ENCODE results near the gene TPRG1L.
A peak's percentile ranks its signal among the peaks of the same experiment; 100 is the strongest.

Gene TPRG1L

DNA sequence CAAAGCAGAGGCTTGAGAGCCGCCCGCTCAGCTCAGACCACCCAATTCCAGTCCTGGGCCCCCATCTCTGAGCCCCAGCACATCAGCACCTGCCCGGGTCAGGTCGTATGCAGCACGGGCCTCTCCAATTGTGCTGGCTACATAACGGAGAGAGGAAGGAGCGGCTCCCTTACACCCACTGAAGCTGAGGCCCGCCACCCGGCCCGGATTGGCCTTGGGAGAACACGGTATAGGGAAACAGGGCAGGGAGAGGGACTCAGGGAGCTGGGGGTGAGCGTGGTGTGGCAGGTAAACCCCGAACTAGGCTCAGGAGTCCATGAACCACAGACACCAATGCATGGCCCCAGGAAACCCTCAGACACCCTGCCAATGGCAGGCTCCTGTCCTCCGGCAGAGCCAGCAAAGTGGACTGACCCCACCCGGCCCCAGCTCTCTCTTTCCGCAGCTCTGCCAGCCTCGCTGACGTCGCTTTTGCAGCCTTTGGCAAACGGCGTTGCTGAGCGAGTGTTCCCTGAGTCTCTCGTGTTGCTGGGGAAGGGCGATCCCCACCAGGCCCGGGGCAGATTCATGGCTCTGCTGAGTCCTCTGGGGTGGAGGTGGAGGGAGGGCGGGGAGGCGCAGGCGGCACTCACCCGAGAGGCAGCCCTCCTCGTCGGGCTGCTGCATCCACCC lies 30.0 kb upstream of the TPRG1L start:
- no peak for DNase-seq

DNA sequence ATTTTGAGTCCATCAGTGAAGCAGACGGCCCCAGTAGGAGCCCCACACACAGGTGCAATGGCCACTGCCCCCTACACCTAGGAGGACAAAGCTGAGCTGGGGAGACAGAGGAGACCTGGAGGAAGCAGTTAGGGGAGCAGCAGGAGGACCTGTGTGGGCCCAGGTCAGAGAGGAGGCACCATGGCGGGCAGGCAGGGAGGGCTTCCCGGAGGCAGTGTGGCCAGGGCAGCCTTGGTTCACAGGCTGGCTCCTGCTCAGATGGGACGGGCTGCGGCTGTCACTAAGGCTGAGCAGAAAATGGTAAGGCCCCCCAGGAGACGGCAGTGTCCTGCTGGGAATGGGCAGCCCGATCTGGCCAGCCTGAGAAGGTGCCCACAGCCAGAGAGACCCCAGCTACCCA lies 28.9 kb upstream of the TPRG1L start:
- DNase-seq, result no peak

DNA sequence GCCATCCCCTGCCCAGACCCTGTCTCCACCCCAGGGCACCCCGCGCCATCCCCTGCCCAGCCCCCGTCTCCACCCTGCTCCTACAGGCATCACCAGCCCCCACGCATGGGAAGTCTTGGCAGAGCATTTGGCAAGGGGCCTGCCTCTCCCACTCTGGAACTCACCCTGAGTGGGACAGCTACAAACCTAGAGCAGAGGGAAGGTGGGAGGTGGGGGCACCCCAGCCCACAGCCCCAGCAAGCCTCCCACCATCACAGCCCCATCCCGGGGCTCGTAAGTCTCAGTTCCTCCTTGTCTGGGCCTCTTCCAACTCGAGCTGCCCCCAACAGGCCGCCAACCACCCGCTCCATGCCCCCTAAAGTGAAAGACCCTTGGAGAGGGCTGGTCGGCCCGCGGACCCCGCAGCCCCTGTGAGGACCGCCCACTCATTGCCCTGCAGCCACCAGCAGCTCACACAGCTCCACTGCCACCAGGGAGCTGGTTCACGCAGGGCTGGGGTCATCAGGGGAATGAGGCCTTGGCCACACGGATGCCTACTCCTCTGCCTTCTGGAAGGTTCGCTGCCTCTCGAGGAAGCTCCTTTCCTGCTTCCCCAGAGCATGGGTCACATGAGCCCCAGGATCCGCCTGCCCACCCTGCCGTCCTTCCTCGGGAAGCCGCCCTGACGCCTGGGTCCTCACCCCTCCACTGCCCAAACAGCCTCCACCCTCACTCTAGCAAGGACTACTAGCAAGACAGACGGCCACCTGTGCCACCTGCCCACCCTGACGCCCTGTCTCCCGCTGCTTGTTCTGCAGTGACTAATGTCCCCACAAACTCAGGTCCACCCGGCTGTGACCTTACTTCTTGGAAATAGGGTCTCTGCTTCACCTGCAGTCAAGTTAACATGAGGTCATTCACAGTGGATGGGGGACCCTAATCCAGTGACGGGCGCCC lies 27.9 kb upstream of the TPRG1L start:
- no peak for DNase-seq

DNA sequence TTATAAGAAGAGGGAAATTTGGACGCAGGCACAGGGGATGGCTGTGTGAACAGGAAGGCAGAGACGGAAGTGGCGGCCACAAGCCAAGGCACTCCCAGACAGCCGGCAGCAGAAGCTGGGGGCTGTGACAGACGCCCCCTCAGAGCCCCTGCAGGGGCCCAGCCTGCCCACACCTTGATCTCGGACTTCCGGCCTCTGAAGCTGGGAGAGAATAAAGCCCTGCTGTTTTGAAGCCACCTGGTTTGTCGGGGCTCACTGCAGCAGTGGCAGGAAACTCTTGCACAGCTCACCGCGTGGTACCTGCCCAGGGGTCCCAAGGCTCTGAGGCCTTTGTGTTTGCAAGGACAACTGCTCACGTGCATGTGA lies 27.2 kb upstream of the TPRG1L start:
- DNase-seq, result peak in 1 of 2 experiments; percentile 8

DNA sequence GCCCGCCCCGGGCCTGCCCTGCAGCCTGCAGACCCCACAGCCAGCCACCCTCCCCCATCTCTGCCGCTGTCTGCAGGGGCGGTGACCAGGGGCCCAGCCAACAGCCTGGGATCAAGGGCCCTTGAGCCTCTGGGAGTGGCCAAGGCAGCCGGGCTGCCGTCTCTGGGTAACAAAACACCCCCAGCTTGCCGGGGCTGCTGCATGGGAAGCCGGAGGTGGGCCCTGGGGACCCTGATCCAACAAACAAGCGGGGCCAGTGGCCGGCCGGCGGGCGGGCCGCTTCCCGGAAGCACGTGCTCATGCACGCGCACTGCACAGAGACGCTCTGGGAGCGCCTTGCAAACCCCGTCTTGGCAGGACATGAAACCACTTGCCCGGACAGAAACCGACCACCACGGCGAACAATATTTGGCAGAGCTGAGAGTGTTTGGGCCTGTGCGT lies 26.7 kb upstream of the TPRG1L start:
- no peak for DNase-seq

DNA sequence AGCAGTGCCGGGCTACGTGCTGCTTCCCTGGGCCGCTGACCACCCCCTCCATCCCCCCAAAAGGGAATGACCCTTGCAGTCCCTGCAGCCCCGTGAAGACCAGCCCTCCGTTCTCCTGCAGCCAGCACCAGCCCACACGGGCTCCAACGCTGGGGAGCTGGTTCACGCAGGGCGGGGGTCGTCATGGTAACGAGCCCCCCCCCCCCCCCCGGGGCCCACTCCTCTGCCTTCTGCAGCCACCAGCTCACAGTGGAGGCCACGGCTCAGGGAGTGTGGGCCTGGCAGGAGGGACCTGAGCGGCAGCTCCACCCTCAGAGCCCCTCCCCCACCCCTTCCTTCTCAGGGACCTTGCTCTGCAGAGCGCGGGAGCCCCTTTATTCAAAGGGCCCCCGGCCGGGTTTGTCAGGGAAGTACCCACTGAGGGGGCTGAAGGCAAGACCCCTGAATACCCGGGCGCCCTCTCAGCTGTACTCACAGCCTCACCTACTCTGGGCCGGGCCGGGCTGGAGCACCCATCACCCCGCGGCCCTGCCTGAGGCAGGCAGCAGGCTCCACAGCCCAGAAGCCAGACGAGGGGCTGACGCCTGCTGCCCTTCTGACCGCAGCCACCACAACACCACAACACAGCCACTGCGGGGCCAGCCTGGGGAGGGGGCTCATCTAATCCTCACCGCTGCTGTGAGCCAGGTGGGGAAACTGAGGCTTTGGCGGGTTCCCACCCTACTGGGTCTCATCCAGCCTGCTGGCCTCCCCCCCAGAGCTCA lies 26.1 kb upstream of the TPRG1L start:
- DNase-seq, result no peak

DNA sequence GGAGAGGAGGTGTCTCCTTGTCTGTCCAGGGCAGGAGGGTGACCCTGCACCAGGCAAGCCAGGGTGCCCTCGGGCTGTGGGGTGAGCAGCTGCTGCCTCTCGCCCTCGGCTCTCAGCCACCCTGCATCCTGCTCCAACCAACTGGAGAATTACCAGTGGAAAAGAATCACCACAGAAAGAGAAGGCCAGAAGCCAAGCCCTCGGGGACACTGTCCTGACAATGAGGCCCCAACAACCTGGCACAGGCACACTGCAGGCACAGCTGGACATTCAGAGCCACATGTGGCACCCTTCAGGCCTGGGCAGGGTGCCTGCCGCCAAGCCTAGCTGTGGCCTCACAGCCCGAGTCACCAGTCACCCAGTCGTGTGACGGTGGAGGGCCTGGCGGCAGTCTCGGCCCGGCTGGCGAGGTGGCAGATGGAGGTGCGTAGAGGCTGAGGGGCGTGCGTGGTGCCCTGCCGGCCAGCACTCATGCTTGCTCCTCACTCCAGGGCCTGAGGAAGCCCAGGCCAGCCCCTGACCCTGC lies 25.5 kb upstream of the TPRG1L start:
- no peak for DNase-seq

DNA sequence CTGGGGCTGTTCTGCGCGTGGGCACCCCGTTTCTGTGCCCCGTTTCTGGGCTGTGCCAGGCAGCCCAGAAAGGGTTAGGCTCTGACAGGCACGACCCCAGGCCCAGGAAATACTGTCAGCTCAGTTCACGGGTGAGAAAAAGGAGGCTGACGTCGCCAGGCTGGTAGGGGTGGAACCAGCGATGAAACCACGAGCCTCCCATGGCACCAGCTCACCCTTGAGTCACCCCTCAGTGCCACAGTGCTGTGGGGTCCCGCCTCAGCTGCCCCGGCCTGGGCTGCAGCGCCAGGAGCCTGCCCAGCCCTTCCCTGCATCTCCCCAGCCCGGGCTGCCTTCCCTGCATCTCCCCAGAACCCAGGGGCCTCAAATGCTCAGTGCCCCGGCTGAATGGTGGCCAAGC lies 25.0 kb upstream of the TPRG1L start:
- DNase-seq, result no peak

DNA sequence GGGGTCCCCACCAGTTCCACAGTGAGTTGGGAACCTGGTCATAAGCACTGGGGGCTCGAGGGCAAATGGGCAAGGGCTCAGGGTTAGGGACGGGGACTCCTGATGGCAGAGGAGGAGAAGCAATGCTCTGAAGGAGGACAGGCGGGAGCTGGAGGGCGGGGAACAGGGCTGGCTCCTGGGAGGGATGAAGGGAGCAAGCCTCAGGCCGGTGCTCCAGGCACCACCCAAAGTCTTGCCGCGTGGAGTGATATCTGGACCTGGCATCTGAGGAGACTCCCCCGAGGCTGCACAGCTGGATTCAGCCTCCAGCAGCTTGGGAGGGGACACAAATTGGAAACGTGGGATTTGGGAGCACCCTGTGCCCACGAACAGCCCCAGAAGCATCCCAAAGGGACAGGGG lies 24.5 kb upstream of the TPRG1L start:
- no peak for DNase-seq

DNA sequence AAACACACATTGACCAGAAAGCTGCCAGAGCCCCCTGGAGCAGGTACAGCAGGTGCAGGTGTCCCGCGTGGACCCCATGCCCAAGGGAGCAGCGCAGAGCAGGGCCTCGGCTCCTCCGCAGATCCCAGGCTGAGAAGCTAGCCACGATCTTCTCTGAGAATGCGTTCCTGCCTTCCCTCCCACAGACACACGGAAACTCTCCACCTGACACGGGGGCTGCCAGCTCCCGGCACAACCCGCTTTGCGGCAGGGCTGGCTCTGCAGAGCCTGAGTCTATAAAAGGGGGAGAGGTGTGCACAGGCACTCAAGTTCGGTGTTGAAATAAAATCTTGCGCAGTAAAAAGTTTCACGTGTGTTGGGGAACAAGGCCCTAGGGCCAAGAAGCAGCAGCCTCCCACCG lies 23.1 kb upstream of the TPRG1L start:
- DNase-seq, result no peak

DNA sequence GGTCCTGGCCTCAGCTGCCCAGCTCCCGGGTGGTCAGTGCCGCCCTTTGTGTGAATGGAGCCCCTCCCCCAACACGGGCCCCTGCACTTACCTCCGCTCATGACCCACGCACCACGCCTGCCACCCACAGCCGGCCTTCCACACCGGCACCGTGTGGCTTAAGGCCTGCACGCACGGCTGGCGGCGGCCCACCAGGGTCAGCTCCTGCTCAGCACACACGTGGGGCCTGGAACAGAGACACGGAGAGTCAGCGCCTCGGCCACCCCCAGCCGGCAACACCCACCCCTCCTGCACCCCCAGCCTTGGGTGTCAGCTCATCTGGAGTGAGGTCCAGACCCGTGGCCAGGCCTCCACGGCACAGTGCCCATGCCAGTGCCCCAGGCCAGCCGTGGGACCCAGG lies 22.4 kb upstream of the TPRG1L start:
- DNase-seq, result no peak

DNA sequence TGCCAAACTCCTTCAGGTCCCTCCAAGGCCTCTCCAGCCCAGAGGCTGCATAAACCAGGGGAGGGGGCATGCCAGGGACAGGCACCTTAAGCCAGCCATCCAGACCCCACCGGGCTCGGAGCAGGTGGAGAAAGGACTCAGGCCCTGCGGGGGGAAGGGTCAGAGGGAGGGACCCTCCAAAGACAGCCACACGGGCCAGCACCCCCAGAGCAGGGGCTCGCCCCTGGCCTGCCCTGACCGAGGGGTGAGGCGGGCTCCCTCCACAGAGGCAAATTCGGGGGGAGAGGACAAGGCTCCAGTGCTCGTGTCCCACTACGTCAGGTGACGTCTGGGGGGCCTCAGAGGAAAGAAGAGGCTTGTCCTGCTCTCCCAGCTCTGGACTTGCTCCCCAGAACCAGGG lies 21.7 kb upstream of the TPRG1L start:
- no peak for DNase-seq

DNA sequence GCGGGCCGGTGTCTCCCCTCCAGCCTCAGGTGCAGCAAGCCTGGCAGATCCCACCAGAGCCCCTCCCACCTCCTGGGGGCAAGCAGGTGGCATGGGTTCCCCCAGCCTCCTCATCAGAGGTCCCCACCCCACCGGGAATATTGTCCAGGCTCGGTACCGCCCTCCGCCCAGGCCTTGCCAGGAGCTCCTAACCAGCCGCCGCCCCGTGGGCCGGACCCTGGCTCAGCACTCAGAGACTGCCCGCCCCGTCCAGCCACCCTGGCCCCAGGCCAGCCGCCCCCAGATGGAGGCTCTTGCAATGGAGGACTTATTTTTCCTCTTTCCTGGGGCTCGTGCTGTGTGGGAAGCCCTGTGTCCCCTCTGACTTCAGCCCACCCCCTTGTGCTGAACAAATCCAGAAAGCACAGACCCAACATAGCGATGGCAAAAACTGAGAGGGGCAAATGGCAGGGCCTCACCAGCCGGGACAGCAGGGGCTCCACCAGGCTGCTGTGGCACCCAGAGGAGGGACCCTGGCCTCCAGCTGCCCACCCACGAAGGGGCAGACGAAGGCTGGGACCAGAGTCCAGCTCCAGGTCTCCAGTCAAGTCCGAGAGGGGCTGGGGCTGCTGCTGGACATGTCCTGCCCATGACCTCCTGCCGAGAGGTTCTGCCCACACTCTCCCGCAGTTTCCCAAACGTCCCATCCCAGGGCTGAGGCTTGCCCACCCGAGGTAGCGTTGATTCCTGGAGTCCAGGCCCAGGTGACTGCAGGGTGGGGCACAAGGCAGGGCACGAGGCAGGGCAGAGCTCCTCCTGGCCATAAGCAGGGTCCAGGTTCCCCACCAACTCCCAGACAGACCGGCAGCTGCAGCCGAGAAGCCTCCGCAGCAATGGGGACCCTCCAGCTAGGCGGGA lies 21.0 kb upstream of the TPRG1L start:
- no peak for DNase-seq

DNA sequence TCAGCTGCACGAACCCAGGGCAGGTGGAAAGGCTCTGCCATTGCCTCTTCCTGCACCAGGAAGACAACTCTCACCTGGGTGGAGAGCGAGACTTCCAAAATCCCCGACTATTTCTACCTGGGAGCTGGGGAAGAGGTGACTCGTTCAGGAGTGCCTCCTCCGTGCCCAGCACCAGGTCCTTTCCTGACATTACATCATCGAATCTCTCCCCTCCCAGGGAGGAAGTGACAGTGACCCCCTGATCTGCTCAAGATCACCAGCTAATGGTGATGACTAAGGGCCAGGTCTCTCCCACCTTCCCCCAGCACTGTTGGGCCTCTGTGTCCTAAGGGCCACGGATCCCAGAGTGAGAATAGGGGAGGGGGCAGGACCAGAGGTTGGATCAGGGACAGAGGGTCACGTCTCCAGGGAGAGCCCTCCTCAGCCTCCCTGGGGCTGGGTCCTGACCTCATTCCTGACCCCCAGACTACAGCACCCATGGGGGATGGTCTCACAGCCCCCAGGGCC lies 20.3 kb upstream of the TPRG1L start:
- DNase-seq, result no peak

DNA sequence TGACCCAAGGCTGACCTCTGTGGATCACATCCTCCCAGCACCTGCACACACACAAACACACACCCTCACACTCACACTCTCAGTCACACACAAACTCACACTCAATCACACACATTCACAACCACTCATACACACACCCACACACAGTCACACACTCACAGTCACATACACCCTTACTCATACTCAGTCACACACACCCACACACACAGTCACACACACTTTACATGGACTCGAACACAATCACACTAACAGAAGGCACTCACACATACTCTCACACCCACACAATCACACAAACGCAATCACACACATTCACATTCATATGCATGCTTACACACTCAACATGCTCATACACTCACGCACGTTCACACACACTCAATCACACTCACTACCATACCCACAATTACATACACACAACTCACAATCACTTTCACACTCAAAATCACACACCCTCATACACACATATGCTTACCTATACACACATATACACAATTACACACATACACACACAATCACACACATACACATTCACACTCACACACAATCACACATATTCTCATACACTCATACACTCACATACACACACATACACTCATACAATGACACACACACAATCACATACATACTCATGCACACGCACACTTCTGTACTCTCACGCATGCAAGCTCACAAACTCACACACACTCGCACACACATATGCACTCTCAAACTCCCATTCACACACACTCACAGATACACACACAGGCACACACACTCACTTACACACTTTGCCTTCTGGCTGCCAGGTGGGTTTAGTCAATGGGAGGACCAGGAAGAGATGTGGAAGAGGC lies 19.6 kb upstream of the TPRG1L start:
- no peak for DNase-seq

DNA sequence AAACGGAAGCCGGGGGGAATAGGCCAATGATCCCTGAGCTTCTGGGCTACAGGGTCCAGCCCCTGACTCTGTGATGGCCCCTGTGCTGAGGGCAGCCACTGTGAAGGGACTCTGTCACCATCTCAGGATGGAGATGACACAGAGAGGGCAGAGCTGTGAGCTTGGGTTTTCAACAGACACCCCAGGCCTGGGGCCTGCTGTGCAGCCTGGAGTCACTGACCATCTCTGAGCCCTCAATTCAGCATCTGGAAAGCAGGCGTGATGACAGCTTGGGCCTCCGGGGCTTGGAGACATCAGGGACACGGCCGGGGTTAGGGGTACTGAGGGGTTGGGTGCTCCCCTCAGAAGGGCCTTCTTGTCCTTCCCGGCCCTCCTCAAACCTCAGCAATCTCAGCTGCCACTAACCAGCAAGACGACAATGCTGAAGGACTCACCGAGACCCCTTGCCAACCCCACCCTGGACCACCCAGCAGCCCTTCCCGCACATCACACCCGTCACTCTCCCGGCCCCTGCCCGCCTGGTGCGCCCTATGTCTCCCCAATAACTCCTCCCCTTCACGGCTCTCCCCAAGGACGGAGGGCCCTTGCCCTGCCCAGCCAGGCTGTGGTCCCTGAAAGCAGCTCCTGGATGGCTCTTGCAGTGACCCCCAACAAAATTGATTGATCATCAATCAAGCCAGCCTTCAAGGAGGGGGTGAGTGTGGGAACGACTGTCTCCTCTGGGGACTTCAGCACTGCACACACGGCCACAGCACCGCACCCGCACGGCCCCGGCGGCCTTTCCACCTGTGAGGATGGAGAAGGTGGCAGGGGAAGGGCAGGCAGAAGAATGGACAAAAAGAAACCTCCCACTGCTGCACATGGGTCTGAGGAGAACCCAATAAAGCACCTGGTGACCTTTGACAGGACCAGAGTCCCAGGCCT lies 17.8 kb upstream of the TPRG1L start:
- no peak for DNase-seq

DNA sequence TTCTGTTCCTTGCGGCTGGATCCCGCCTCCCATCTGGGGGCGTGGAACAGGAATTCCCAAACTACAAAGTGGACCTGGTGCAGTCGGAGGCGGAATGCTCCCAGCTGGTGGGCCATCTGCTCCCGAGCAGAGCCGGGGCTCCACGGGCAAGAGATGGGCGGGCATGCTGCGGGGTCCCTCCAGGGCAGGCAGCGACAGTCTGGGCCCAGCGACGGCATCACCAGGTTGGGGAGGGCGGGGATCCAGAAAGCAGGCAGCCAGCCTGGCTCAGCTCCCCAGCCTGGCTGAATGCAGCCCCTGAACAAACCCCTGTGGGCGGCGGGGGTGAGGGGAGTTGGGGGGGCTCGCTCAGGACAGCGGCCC lies 17.1 kb upstream of the TPRG1L start:
- DNase-seq, result no peak

DNA sequence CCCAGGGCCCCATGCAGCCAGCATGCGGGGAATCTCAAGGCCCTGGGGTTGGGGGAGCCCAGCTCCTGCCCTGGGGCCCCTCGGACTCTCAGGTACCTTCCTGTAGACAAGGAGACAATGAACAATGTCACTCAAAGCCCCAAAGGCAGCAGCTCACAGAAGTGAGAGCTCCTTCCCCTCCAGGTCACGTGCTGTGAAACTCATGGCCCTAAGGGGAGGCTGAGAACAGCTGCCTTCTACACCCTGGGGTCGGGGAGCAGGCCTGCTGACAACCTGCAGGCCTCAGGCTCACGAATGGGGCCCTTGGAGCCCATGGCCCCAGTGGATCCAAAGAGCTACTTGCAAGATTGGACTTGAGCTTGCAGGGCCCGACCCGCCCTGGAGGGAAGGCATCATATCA lies 16.7 kb upstream of the TPRG1L start:
- DNase-seq, result no peak

DNA sequence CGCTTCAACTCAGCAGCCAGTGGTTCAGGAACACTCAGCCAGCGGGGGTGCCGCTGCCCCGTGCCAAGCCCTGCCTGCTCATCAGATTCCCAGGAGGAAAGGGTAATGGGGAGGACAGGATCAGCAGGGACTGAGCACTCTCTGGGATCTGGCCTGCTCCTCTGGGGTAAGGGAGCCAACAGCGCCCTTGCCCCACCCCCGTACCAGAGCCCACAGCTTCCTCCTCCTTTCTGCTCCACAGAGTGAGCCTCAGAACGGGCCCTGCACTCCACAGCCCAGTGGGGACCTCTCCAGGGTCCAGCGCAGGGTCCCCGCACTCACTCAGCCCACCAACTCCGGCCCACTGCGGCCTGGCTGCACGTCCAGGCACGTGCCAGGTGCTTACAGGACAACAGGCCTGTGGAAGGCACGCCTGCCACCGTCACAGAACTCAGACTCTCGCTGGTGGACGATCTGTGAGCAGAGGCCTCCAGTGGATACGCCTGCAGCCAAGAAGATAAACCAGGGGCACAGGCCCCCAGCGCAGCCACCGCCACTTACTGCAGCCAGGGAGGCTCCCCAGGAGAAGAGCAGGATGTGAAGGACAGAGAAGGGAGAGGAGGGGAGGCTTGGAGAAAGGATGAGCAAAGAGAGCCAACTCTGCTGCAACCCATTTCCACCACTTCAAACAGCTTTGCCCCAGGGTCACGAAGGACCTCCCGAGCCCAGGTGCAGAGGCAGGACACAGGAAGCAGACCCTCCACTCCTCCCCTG lies 15.6 kb upstream of the TPRG1L start:
- DNase-seq, result no peak
